Measurements from ENCODE around the gene CCDC33. TPM values are rescaled to one million over a fixed set of nuclear protein-coding genes. Genes with fewer than 3 reads are reported as not detected.

The CCDC33 gene
- total and polyA plus RNA-seq, 2 donors (not counting 1 experiment from before 2014, with no cell fraction given) = not detected

GRCh38 chr15:74253211-74253921 lies 17.2 kb downstream of the CCDC33 start:
- no peaks in the 10 kb centered on the region for H3K36me3 ChIP-seq (replicated peaks in 1 of 2; ENCODE audit: control extremely low read depth in 1 of 2, control insufficient read depth in 1 of 2, extremely low read depth in 1 of 2, insufficient read depth in 2 of 2, low read length in 1 of 2)
- peaks cover 0 to 4% (median 0%) of the 10 kb centered on the region in 4 experiments for H3K27me3 ChIP-seq (replicated peaks in 1 of 4; ENCODE audit: control extremely low read depth in 1 of 4, control insufficient read depth in 3 of 4, insufficient read depth in 4 of 4, low read length in 3 of 4)
- H4K20me1 ChIP-seq (ENCODE audit: control insufficient read depth, insufficient read depth, low read length, poor library complexity, severe bottlenecking) = no peaks in the 10 kb centered on the region
- Mint-ChIP-seq H3K27ac (no peak overlapping the region), H3K9me3 (ENCODE audit: insufficient read depth) (no peaks in the 10 kb centered on the region), H3K4me3 (no peak overlapping the region), H3K27me3 (peaks cover 20% of the 10 kb centered on the region), H3K4me1 (no peaks in the 10 kb centered on the region)
- CTCF ChIA-PET = no interaction called here
- no peak for TF ChIP-seq EZH2 (IDR thresholded peaks at IDR 0.05; ENCODE audit: borderline replicate concordance, insufficient read depth, low read depth, low read length, poor library complexity, severe bottlenecking)
- no peak for TF ChIP-seq CTCF (IDR thresholded peaks at IDR 0.05)
- H3K9ac ChIP-seq (ENCODE audit: low read length) = no peak overlapping the region
- H3K4me1 ChIP-seq (ENCODE audit: control insufficient read depth in 2 of 2, insufficient read depth in 2 of 2, low read length in 2 of 2) = no peaks in the 10 kb centered on the region
- no peaks in the 10 kb centered on the region for H3K79me2 ChIP-seq (ENCODE audit: control insufficient read depth, insufficient read depth, low read length)
- H2AFZ ChIP-seq (ENCODE audit: insufficient read depth, low read depth, low read length, poor library complexity, severe bottlenecking) = no peak overlapping the region
- H3K9me3 ChIP-seq (ENCODE audit: control extremely low read depth in 1 of 3, control insufficient read depth in 2 of 3, insufficient read depth in 1 of 3, low read length in 2 of 3) = no peaks in the 10 kb centered on the region
- no peak for DNase-seq
- no peak overlapping the region for H3K4me2 ChIP-seq (replicated peaks; ENCODE audit: low read depth, low read length, poor library complexity, severe bottlenecking)
- ATAC-seq (ENCODE audit: low read depth) = no peak
- no peak overlapping the region for H3K4me3 ChIP-seq (ENCODE audit: control extremely low read depth in 1 of 5, extremely low read depth in 1 of 5, insufficient read depth in 1 of 5, low read depth in 2 of 5, low read length in 4 of 5)
- intact Hi-C loops (cut with micrococcal nuclease) = no loop called here
- POLR2A ChIA-PET = no interaction called here
- WGBS (ENCODE audit: insufficient coverage) = 49% methylated on average over 5 of the region's 7 CpGs
- H3K27ac ChIP-seq (ENCODE audit: low read length in 2 of 2) = no peak overlapping the region

GRCh38 chr15:74257105-74257504 lies 21.0 kb downstream of the CCDC33 start:
- Histone ChIP-seq H3K79me2 (ENCODE audit: control insufficient read depth, insufficient read depth, low read length) (no peaks in the 10 kb centered on the region), H3K4me3 (ENCODE audit: control extremely low read depth in 1 of 5, extremely low read depth in 1 of 5, insufficient read depth in 1 of 5, low read depth in 2 of 5, low read length in 4 of 5) (no peak overlapping the region), H3K27ac (ENCODE audit: low read length in 2 of 2) (no peak overlapping the region), H4K20me1 (ENCODE audit: control insufficient read depth, insufficient read depth, low read length, poor library complexity, severe bottlenecking) (no peaks in the 10 kb centered on the region), H3K4me2 (replicated peaks; ENCODE audit: low read depth, low read length, poor library complexity, severe bottlenecking) (no peak overlapping the region), H3K36me3 (replicated peaks in 1 of 2; ENCODE audit: control extremely low read depth in 1 of 2, control insufficient read depth in 1 of 2, extremely low read depth in 1 of 2, insufficient read depth in 2 of 2, low read length in 1 of 2) (no peaks in the 10 kb centered on the region), H3K27me3 (replicated peaks in 1 of 4; ENCODE audit: control extremely low read depth in 1 of 4, control insufficient read depth in 3 of 4, insufficient read depth in 4 of 4, low read length in 3 of 4) (peaks cover 0 to 4% (median 0%) of the 10 kb centered on the region in 4 experiments), H3K9me3 (ENCODE audit: control extremely low read depth in 1 of 3, control insufficient read depth in 2 of 3, insufficient read depth in 1 of 3, low read length in 2 of 3) (no peaks in the 10 kb centered on the region), H2AFZ (ENCODE audit: insufficient read depth, low read depth, low read length, poor library complexity, severe bottlenecking) (no peak overlapping the region), H3K9ac (ENCODE audit: low read length) (no peak overlapping the region), H3K4me1 (ENCODE audit: control insufficient read depth in 2 of 2, insufficient read depth in 2 of 2, low read length in 2 of 2) (no peaks in the 10 kb centered on the region)
- TF ChIP-seq EZH2 (IDR thresholded peaks at IDR 0.05; ENCODE audit: borderline replicate concordance, insufficient read depth, low read depth, low read length, poor library complexity, severe bottlenecking) (no peak), CTCF (IDR thresholded peaks at IDR 0.05) (no peak)
- Mint-ChIP-seq H3K9me3 (ENCODE audit: insufficient read depth) (no peaks in the 10 kb centered on the region), H3K4me1 (no peaks in the 10 kb centered on the region), H3K27me3 (peaks cover 28% of the 10 kb centered on the region), H3K27ac (no peak overlapping the region), H3K4me3 (no peak overlapping the region)
- intact Hi-C loops (cut with micrococcal nuclease) = no loop called here
- WGBS (ENCODE audit: insufficient coverage) = 68% methylated on average over 3 of the region's 6 CpGs
- ATAC-seq (ENCODE audit: low read depth) (no peak), DNase-seq (no peak)
- ChIA-PET POLR2A (no interaction called here), CTCF (no interaction called here)
